HG03103 (cell line): ENCODE results near the gene NOS1.
"Not testable (repeated sequence)": the region's sequence is repeated elsewhere in the genome, so short reads cannot be mapped to it uniquely, and the experiment has no call there.

Experiments used
- ATAC-seq: cut with Tn5 transposase; IDR thresholded peaks from one replicate; pipeline ENCODE4 v1.9.1; 2021; ENCODE audit warnings: low read depth; ENCODE audit not compliant: unreplicated experiment

NOS1 gene

GRCh38 chr12:117280019-117280680 is 81.3 kb downstream of the NOS1 start:
- ATAC-seq = no peak

DNA sequence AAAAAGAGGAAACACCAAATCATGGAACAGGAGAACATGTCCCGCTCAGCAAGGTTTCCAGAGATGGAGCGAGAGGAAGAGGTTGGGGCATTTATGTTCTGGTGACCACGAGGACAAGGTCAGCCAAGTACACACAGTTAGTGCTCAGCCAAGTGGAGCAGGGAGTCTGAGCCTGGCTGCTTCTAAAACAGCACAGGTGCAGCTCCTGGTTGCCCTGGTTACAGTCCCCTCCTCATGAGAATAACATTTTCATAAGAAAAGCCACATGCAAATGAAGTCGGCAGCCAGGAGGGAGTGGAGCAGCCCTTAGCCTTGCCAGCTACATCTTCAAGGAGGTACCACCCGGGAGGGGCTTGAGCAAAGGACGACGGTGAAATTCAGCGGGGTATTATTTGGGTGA is 81.8 kb downstream of the NOS1 start:
- no peak for ATAC-seq

GRCh38 chr12:117277875-117278274 is 83.6 kb downstream of the NOS1 start:
- ATAC-seq = no peak

- ATAC-seq = no peak
Observed at GRCh38 chr12:117273091-117273490, 88.3 kb downstream of the NOS1 start.

- ATAC-seq = no peak
Observed at GRCh38 chr12:117272690-117273089, 88.7 kb downstream of the NOS1 start.

GRCh38 chr12:117262749-117263148 is 98.7 kb downstream of the NOS1 start:
- ATAC-seq = no peak

GRCh38 chr12:117261247-117261646 is 100.2 kb downstream of the NOS1 start:
- ATAC-seq = no peak

- ATAC-seq = no peak
Observed at GRCh38 chr12:117255386-117255785, 106.0 kb downstream of the NOS1 start.

GRCh38 chr12:117243488-117243887 is 117.9 kb downstream of the NOS1 start:
- no peak for ATAC-seq

DNA sequence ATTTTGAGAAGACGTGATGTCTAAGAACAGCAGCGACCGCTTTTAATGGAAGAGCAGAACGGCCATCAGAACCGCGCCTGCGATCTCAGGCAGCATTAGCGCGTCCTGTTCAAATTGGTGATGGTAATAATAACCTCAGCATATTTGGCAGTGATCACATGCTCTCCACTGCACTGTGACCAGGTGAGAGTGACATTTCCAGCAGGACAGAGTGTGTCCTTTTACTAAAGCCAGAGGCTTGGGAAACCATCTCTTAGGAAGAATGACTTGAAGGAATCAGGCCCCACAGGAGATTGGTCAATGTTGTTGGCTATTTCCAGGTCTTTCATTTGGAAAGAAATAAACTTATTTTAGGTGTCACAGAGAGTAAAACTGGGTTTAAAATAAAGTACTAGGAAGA is 119.7 kb downstream of the NOS1 start:
- no peak for ATAC-seq

DNA sequence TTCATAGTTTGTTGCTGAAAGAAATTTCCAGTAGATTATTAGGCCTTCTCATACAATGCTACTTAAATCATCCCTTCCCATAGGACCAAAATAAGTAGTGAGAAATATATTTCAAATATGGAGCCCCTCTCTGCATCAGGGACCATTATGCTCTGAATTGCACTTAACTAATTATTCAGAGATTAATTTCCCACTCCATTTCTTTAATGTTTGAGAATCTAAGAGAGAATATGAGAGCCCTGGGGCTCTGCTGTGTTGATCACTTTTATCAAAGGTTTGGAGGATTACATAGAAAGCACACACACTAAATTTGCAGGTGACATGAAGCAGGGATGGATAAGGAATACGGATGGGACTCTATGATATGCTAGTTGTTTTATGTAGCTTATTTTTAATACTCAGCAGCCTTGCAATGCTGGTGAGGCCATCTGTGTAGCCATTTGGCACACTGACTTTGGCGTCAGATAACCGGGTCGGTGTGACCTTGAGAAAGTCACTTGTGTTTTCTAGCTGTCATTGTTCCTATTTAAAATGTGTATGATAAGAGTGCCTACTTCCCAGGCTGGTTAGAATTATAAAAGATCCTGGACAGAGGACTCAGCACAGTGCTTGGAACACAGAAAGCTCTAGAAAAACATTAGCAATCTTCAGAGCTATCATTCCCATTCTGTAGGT is 121.2 kb downstream of the NOS1 start:
- no peak for ATAC-seq

GRCh38 chr12:117236456-117237001 is 124.9 kb downstream of the NOS1 start:
- no peak for ATAC-seq

GRCh38 chr12:117235261-117235660 is 126.2 kb downstream of the NOS1 start:
- no peak for ATAC-seq

GRCh38 chr12:117234441-117234840 is 127.0 kb downstream of the NOS1 start:
- ATAC-seq = no peak

GRCh38 chr12:117231750-117232149 is 129.7 kb downstream of the NOS1 start:
- no peak for ATAC-seq

GRCh38 chr12:117228239-117228638 is 133.2 kb downstream of the NOS1 start:
- no peak for ATAC-seq

GRCh38 chr12:117227000-117227653 is 134.3 kb downstream of the NOS1 start:
- ATAC-seq = no peak

DNA sequence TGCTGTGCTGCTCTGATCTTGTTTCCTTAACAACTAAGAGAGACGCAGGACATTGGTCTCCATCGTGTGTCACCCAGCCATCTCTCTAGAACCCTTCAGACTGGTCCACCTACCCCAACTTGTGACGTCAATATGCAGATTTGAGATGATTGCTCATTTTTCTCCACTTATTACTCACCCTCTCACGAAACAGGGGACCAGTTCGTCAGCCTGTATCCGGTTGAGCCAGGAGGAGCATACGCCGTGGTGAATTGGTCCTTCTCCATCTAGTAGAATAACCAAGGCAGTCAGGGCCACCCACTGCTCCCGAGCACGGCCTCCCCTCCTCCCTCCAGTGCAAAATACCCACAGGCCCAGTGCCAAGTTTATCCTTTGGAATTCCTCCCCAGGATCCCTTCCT is 134.9 kb downstream of the NOS1 start:
- ATAC-seq = no peak

DNA sequence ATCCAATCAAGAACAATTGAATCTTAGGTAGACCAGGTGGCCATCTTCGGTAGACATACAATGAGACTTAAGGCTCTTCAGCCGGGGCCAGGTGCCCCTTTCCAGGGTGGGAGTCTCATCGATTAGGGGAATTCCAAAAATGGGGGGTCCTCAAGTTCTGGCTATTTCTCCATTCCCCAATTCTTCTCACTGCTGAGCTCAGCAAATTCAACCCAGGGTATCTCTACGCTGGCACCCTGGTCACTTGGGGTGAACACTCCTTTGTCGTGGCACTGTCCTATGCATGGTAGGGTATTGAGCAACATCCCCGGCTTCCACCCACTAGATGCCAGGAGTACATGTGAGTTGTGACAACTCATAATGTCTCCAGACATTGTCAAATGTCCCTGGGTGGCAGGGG is 136.2 kb downstream of the NOS1 start:
- ATAC-seq = no peak

GRCh38 chr12:117220947-117221346 is 140.5 kb downstream of the NOS1 start:
- ATAC-seq = not testable (repeated sequence)

DNA sequence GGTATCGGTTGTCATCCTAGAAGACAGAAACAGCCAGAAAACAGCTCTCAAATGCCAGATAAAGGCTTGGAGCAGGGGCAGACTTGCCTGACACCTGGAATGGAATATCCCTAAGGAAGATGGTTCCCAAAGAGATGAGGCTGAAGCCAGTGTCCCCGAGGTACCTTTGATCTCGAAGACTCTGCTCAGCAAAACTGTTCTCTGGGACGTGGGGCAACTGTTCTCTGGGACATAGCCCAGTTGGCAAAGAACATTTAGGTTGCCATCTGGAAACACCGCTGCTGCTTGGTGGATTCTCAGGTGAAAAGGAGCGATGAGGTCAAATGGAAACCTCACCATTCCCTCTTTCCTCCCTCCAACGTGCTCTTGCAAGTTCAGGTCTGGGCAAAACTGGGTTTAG is 143.3 kb downstream of the NOS1 start:
- no peak for ATAC-seq

DNA sequence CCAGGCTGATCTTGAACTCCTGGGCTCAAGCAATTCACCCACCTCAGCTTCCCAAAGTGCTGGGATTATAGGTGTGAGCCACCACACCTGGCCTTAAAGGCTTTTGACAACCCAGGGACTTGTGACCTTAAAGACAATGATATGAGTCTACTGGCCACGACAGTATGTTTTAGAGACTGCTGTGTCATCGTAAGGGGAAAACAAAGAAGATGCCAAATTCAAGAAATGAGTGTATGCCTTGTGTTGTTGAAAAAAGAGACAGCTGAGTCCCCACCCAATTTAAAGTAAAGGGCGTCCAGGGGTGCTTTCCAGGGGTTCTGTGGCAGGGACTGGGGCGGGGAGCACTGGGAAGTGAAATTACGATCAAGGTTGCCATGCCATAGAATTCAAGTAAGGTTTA is 144.7 kb downstream of the NOS1 start:
- ATAC-seq = no peak
